IPS-NIHi11 (cell line): ENCODE data around the gene PAWR.
"Not testable (repeated sequence)": the region's sequence is repeated elsewhere in the genome, so short reads cannot be mapped to it uniquely, and the experiment has no call there.

Experiments
- DNase-seq: peaks from one replicate; pipeline ENCODE4 v3.0.0; 2012; ENCODE audit warnings: mixed read lengths, low spot score

The PAWR gene

GRCh38 chr12:79646843-79647242 lies 43.9 kb downstream of the PAWR start:
- DNase-seq = not testable (repeated sequence)

GRCh38 chr12:79645235-79645630 lies 45.5 kb downstream of the PAWR start:
- DNase-seq = no peak

- no peak for DNase-seq
These were observed 46.2 kb downstream of the PAWR start for GRCh38 chr12:79644274-79645234.

DNA sequence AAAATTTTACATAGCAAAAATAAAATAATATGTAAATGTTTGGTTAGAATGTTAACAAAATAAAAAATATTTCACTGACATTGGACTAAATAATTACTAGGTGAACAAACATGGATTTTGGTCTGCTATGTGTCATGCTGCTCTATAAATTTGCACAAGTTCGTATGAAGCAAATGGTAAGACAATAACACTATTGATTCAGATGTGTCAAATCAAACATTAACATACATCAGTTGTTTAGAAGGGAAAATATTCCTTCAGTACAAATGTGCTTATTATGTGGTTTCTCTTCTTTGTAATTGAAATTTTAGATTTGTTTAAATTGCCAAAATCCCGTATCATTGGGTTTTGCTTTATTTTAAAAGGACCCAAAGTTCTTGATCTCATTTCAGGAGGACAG lies 46.9 kb downstream of the PAWR start:
- no peak for DNase-seq

GRCh38 chr12:79638490-79638889 lies 52.3 kb downstream of the PAWR start:
- DNase-seq = no peak

DNA sequence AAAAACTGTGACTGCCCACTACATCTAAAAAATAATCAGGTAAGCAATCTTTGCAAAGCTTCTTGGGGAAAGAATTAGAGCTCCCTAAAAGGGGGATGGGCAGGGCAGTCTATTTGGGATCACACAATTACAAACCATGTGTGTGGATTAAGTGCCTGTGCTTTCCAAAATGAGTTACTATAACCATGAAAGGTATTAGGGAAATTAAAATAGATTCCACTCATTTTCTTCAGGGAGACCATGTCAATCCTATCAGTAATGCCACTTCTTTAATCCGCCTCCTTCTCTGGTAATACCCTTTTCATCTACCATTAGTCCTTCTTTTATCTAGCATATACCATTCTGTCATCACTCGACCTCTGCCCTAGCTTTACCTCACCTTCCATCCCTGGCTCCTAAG lies 53.7 kb downstream of the PAWR start:
- no peak for DNase-seq

DNA sequence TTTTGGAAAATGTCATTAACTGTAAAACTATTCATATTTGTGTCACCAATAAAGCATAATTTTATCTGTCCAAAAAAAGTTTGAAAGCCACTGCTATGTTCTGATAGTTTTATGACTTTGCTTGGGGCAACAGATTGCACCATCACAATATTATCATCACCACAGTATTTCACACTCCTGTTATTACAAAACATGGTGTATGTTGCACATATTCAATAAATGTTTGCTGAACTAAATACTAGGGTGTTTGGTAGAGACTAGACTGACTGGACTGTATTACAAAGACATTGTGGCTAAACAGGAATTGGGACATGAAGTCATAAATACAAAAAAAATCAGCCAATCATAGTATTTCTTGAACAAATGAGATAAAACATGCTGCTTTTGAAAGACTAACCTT lies 55.1 kb downstream of the PAWR start:
- no peak for DNase-seq

GRCh38 chr12:79634957-79635471 lies 55.8 kb downstream of the PAWR start:
- peak; percentile 23 for DNase-seq

- DNase-seq = no peak
These were observed 61.2 kb downstream of the PAWR start for GRCh38 chr12:79629561-79629960.

DNA sequence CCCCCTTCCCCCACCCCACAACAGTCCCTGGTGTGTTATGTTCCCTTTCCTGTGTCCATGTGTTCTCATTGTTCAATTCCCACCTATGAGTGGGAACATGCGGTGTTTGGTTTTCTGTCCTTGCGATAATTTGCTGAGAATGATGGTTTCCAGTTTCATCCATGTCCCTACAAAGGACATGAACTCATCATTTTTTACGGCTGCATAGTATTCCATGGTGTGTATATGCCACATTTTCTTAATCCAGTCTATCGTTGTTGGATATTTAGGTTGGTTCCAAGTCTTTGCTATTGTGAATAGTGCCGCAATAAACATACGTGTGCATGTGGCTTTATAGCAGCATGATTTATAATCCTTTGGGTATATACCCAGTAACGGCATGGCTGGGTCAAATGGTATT lies 64.0 kb downstream of the PAWR start:
- DNase-seq = not testable (repeated sequence)

DNA sequence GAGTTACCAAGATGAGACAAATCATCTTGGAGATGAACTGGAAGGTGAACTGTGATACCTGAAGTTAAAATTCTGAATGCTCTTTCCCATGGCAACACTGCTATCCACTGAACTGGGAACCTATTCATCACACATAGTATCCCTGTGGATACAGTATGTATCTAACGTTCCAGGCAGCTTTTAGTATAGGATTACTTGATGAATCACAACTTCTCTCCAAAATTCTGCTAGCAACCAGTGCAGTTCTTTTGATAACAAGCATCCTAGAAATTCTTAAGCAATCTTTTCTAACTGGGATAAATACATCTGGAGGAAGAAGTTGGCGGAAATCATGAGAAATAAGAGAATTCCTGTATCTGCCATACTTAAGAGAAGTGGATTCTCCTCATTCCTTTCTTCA lies 66.4 kb downstream of the PAWR start:
- DNase-seq = no peak

DNA sequence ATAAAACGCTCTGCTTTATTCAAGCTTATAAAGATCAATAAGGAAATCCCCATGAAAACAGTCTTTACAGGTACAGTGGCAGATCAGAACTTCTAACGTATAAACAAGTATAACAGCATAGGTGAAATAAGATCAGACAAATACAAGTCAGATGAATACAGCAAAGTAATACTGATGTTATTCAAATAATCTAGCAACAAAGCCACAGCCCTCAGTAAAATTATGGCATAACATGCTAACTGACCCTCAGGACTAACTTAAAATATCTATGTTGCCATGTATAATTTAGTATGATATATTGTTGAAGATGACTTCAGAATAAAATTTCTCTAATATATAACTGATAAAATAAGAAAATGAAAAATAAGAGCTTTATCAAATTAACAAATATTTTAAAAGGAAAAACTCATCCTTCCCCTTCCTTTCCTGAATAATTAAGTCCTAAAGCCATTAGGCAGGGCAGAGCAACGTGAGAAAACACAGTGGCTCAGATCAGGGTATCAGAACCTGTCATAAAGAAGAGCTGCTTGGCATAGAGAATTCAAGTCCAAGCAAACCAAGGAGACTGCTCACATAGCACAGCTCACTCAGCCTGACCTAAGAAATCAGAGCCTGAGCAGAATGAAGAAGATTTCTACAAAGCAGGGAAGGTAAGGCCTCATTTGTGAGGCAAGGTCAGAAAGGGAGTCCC lies 70.7 kb downstream of the PAWR start:
- DNase-seq = no peak

DNA sequence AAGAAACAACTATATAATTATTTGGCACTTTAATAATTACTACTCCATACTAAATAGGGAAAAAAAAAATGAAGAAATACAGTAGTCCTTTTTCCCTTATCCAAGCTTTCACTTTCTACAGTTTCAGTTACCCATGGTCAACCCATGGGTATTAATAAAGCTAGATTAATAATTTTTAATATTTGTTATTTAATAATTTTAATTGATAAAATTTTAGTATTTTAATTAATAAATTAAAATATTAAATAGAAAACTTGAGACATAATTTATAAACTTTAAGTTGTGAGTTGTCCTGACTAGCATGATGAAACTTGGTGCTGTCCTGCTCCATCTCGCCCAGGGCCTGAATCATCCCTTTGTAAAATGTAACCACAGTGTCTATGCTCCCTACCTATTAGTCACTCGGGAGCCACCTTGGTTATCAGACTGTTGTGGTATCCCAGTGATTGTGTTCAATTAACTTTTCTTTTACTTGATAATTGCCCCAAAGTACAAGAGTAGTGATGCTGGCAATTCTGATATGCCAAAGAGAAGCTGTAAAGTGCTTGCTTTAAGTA lies 71.8 kb downstream of the PAWR start:
- DNase-seq = no peak

DNA sequence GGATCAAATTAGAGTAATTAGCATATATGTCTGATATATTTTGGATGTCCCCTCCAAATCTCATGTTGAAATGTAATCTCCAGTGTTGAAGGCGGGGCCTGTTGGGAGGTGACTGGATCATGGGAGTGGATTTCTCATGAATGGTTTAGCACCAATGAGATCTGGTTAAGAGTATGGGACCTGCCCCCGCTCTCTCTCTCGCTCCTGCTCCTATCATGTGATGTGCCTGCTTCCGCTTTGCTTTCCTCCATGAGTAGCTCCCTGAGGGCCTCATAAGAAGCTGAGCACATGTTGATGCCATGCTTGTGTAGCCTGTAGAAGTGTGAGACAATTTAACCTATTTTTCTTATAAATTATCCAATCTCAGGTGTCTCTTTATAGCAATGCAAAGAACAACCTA lies 73.1 kb downstream of the PAWR start:
- no peak for DNase-seq

GRCh38 chr12:79615596-79616560 lies 74.9 kb downstream of the PAWR start:
- no peak for DNase-seq

- no peak for DNase-seq
These were observed 76.0 kb downstream of the PAWR start for GRCh38 chr12:79614730-79615129.

- no peak for DNase-seq
These were observed 88.9 kb downstream of the PAWR start for GRCh38 chr12:79601908-79602307.

GRCh38 chr12:79597910-79598309 lies 92.9 kb downstream of the PAWR start:
- DNase-seq = no peak

DNA sequence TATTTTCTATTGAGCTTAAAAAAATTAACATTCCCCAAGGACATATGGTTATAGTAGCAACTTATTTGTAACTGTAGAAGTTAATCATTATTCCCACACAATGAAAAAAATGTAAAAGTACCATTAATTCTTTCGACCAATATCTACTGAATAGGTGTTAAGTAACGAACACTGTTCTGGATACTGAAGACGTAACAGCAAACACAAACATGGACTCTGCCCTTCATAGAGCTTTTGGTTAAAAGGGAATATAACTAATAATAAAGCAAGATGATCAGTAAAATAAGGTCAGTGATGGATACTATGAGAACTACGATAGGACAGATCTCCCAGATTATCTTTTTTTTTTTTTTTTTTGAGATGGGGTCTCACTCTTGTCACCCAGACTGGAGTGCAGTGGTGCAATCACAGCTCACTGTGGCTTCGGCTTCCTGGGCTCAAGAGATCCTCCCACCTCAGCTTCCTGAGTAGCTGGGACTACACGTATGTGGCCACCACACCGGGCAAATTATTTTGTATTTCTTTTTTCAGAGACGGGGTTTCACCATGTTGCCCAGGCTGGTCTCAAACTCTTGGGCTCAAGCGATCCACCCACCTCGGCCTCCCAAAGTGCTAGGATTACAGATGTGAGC lies 93.9 kb downstream of the PAWR start:
- DNase-seq = no peak

DNA sequence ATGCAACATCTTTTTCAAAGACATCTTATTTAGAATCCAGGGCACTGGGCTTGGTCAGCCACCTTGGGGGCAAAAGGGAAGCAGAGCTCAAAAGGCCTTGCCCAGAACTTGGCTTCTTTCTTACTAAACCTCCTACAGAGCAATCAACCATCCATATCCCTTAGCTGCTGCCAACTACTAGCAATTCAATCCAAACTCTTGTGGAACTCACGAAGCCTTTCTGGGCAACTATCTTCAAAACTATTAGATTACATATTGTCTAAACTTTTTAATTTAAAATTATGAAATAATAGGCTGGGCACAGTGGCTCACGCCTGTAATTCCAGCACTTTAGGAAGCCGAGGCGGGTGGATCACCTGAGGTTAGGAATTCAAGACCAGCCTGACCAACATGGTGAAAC lies 95.5 kb downstream of the PAWR start:
- DNase-seq = peak; percentile 19

DNA sequence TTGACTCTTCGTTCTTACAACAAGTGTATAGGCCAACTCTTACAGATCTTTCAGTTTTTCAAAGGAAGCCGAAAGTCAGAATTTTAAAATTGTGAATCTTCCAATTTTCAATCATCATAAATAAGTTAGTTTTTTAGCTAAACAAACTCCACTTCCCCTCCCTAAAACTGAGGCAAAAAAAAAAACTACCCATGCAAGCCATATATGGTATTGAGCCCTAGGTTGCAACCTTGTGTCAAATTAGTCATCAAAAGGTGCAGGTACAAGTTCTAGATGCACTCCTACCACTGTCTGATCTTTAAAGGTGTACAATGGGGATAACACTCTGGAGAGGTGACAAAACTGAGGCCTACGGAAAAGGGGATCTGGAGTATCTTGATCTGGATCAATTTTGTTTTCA lies 97.9 kb downstream of the PAWR start:
- DNase-seq = no peak
